Measurements from ENCODE around the gene ZNF414.

Gene ZNF414

DNA sequence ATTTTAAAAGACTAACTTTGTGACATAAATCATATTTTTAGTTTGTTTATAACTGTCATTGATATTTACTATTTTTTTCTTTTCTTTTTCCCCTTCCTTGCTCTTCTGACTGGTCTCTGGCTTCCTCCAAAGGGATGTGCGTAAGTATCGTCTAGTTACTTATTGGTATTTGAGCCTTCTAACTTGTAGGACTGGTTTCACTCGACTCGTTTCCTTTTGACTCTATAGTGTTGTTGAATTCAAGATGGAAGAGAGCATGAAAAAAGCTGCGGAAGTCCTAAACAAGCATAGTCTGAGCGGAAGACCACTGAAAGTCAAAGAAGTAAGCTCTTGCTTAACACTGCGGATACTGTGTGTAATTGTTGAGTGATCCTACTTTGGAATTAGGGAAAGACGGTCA, 50.6 kb downstream of the ZNF414 start:
- H3K4me3 ChIP-seq (ENCODE audit: low read depth, low read length) = no peak overlapping the region
- in situ Hi-C loops (cut with HindIII; ENCODE audit: low sequenced_read_pairs) = no loop called here
- no peak for TF ChIP-seq CTCF (IDR thresholded peaks at IDR 0.05; ENCODE audit: low read depth, low read length, missing control alignments)
- DNase-seq (ENCODE audit: low read depth) = no peak

DNA sequence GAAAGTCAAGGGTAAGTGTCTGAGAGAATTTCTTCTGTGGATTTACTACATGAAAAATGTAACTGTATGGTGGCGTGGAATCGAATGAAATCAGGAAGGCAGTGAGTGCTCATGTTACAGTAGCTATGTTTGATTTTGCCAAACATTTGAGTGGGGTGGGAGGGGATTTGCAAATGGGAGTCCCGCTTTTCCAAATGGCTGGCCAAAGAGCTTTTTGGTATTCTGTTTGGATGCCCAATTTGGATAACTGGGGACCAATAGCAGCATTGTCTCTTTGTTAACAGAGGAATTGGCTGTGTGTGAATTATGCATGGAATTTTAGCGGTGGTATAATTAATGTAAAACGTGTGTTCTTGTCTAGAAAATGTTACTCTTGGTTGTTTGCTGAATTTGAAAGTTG, 51.4 kb downstream of the ZNF414 start:
- TF ChIP-seq CTCF (IDR thresholded peaks at IDR 0.05; ENCODE audit: low read depth, low read length, missing control alignments) = no peak
- H3K4me3 ChIP-seq (ENCODE audit: low read depth, low read length) = no peak overlapping the region
- in situ Hi-C loops (cut with HindIII; ENCODE audit: low sequenced_read_pairs) = no loop called here
- DNase-seq (ENCODE audit: low read depth) = peak; percentile 47

GRCh38 chr19:8461891-8462290, 52.1 kb downstream of the ZNF414 start:
- DNase-seq (ENCODE audit: low read depth) = no peak
- in situ Hi-C loops (cut with HindIII; ENCODE audit: low sequenced_read_pairs) = no loop called here
- no peak overlapping the region for H3K4me3 ChIP-seq (ENCODE audit: low read depth, low read length)
- TF ChIP-seq CTCF (IDR thresholded peaks at IDR 0.05; ENCODE audit: low read depth, low read length, missing control alignments) = no peak

GRCh38 chr19:8461376-8461775, 52.6 kb downstream of the ZNF414 start:
- no peak for DNase-seq (ENCODE audit: low read depth)
- no peak for TF ChIP-seq CTCF (IDR thresholded peaks at IDR 0.05; ENCODE audit: low read depth, low read length, missing control alignments)
- in situ Hi-C loops (cut with HindIII; ENCODE audit: low sequenced_read_pairs) = no loop called here
- no peak overlapping the region for H3K4me3 ChIP-seq (ENCODE audit: low read depth, low read length)

DNA sequence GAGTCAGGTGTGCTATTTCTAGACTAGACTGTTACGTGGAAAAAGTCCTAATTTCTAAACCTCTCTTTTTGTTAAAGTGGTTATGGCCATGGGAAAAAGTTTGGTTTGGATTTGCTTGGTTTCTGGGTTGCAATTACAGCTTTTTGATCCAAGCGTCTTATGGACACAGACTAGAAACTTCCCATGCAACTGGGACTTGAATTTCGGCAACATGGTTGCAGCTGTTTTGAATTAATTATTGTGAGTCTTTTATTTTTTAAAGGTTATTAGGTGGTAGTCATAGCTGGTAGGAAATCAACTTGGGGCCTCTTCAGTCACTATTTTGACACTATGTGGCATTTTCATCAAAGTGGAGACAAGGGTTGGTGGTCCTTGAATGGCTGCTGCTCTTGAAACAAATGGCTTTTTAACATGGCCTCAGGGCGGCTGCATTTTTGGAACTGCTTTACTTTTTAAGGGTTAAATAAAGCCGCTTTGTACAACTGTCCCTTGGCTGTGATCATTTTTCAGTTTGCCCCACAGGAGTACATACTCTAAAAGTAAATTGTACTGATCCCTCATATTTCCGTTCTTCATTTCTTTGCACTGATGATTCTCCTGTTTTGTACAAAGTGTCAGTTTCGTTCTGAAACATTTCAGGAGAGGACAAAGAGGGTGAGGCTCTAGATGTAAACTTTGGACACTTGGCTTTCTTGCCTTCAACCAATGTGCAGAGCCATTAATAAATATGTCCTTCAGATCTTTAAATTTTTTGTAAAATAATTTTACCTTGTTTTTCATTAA, 53.3 kb downstream of the ZNF414 start:
- DNase-seq (ENCODE audit: low read depth) = no peak
- in situ Hi-C loops (cut with HindIII; ENCODE audit: low sequenced_read_pairs) = no loop called here
- no peak for TF ChIP-seq CTCF (IDR thresholded peaks at IDR 0.05; ENCODE audit: low read depth, low read length, missing control alignments)
- H3K4me3 ChIP-seq (ENCODE audit: low read depth, low read length) = no peak overlapping the region

Data from astrocyte of the cerebellum (primary cell).